Small intestine (tissue), 16 donors: ENCODE data around the gene FAM43B. TPM values are rescaled to one million over a fixed set of nuclear protein-coding genes. Genes with fewer than 3 reads are reported as not detected.

Source experiments
- DNase-seq, 2 donors: peaks; one replicate each; pipeline versions ENCODE4 v3.0.0 to v3.0.0-alpha.2; 2013
- FAIRE-seq: peaks from 2 replicates; lab custom pipeline; 2012; peaks lifted over from hg19 to GRCh38; lab: Jason Lieb, UNC
- H3K27ac ChIP-seq, 3 donors: one replicate each; pipeline ENCODE4 v1.5.1; 2013; ENCODE audit warnings: low read length in 2 of 3, mild to moderate bottlenecking in 2 of 3, control low read depth in 1 of 3, inconsistent platforms in 1 of 3, low read depth in 1 of 3, moderate library complexity in 1 of 3
- H3K27me3 ChIP-seq, 3 donors: one replicate each; pipeline ENCODE4 v1.6.1; 2013; ENCODE audit warnings: low read length in 3 of 3, inconsistent platforms in 1 of 3; ENCODE audit not compliant: control insufficient read depth in 3 of 3, insufficient read depth in 3 of 3
- H3K36me3 ChIP-seq, 3 donors: one replicate each; pipeline ENCODE4 v1.6.1; 2013; ENCODE audit warnings: low read length in 3 of 3, inconsistent platforms in 1 of 3, low read depth in 1 of 3, mild to moderate bottlenecking in 1 of 3, moderate library complexity in 1 of 3; ENCODE audit not compliant: control insufficient read depth in 3 of 3, insufficient read depth in 2 of 3
- H3K4me1 ChIP-seq, 3 donors: one replicate each; pipeline ENCODE4 v1.6.1; 2013; ENCODE audit warnings: low read length in 2 of 3, inconsistent platforms in 1 of 3, low read depth in 1 of 3, mild to moderate bottlenecking in 1 of 3, moderate library complexity in 1 of 3; ENCODE audit not compliant: control insufficient read depth in 3 of 3, insufficient read depth in 2 of 3
- H3K4me3 ChIP-seq, 3 donors: one replicate each; pipeline ENCODE4 v1.5.1; 2013; ENCODE audit warnings: low read length in 3 of 3, control low read depth in 1 of 3, inconsistent platforms in 1 of 3, low read depth in 1 of 3, mild to moderate bottlenecking in 1 of 3, moderate library complexity in 1 of 3
- H3K9me3 ChIP-seq, 2 donors: one replicate each; pipeline ENCODE4 v1.6.1; 2013; ENCODE audit warnings: low read depth in 1 of 2, low read length in 1 of 2; ENCODE audit not compliant: control insufficient read depth in 2 of 2, insufficient read depth in 1 of 2
- WGBS, 3 donors: extraction: QIAGEN DNeasy Blood & Tissue Kit; methylation state at CpG; one replicate each; pipeline ENCODE4 v1.1.7; 2013; 5-methylcytosine and 5-hydroxymethylcytosine counted together
- long read RNA-seq, 10 donors: transcript quantifications; one replicate each; lab custom pipeline, GENCODE V29; 2026
- polyA plus RNA-seq, 4 donors: library from polyadenylated mRNA; stranded (reverse) in 3 of 4; unstranded in 1 of 4; fragments of 200-250 nt in 3 of 4; fragments of 120-200 nt in 1 of 4; gene quantifications; one replicate each; pipeline versions ENCODE4 v1.2.1 to v1.2.3, GENCODE V29; 2013
- donor health status: healthy with polysubstance abuse.
- donor health status: control.
- donor health status: control.
- donor health status: Bipolar disorder and iron deficiency.
- donor health status: healthy.

The FAM43B gene, protein sequence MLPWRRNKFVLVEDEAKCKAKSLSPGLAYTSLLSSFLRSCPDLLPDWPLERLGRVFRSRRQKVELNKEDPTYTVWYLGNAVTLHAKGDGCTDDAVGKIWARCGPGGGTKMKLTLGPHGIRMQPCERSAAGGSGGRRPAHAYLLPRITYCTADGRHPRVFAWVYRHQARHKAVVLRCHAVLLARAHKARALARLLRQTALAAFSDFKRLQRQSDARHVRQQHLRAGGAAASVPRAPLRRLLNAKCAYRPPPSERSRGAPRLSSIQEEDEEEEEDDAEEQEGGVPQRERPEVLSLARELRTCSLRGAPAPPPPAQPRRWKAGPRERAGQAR
- polyA plus RNA-seq: under 1 TPM in 3 of 4 donors, not detected in 1; 0.16 to 0.75 (median 0.27) TPM
- long read RNA-seq, donor 1: 0 reads
- long read RNA-seq, donor 2: 0 reads
- long read RNA-seq, donor 3, partial matches to known transcripts: 0 of 2 reads
- long read RNA-seq, donor 3, other reads (novel, unspliced or antisense): 0 of 2 reads
- long read RNA-seq, donor 4: 0 reads
- long read RNA-seq, donor 5: 0 reads
- long read RNA-seq, donor 6, partial matches to known transcripts: 0 of 1 reads
- long read RNA-seq, donor 6, other reads (novel, unspliced or antisense): 0 of 1 reads
- long read RNA-seq, donor 7: 0 reads
- long read RNA-seq, donor 8: 0 reads
- long read RNA-seq, donor 9: 0 reads
- long read RNA-seq, donor 10, partial matches to known transcripts: 0 of 1 reads
- long read RNA-seq, donor 10, other reads (novel, unspliced or antisense): 0 of 1 reads

DNA sequence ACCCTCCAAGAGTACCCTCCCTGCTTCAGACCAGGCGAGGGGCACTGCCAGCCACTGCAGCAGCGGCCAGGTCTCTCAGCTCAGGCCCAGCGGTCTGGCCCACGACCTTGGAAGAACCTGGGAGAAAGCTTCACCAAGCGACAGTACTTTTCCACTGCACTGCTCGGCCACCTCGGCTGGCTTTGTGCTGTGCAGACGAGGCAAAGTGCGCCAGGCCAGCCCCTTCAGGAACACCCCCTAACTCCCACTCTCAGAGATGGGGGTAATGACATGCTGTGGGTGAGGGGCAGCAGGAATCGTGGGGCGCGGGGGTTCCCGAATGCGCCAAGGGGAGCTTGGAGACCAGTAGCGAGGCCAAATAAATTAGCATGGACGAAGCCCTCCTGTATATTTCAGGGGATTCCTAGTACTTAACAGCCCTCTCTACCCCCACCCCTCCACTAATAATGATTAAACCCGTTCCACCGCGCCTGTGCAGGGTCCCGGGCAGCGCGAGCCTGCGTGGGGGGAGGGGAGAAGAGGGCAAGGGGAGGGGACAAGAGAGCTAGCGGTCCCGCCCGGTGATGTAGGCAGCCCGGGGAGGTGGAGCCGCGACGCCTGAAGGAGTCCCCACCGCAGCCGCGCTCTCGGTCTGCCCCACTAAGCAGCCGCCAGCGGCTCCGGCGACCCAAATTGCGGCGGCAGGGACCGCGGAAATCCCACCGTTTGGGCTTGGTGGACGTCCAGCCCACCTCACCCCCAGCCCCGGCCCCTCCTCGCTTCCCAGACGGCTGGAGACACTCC, at the start of gene FAM43B:
FAM43B (plus strand) TSS at position 629 of the 783 bp plus-strand sequence. CDS start 401 bp downstream, outside the sequence.
- no peak within 1 kb of the TSS for H3K27ac ChIP-seq
- FAIRE-seq: no peak
- peak in 1 of 2 donors; percentile 20 for DNase-seq
- peaks cover 20 to 63% (median 21%) of the 10 kb centered on the region in 3 donors for H3K27me3 ChIP-seq
- H3K9me3 ChIP-seq: no peaks in the 10 kb centered on the region
- H3K36me3 ChIP-seq: no peaks in the 10 kb centered on the region
- 3 to 7% (median 4%) methylated on average over 41 to 47 of the region's 47 CpGs for WGBS, 3 donors
- H3K4me1 ChIP-seq: peaks cover 0 to 10% (median 0%) of the 10 kb centered on the region in 3 donors
- peak within 1 kb of the TSS in 2 of 3 donors; percentile 9 to 27 for H3K4me3 ChIP-seq

DNA sequence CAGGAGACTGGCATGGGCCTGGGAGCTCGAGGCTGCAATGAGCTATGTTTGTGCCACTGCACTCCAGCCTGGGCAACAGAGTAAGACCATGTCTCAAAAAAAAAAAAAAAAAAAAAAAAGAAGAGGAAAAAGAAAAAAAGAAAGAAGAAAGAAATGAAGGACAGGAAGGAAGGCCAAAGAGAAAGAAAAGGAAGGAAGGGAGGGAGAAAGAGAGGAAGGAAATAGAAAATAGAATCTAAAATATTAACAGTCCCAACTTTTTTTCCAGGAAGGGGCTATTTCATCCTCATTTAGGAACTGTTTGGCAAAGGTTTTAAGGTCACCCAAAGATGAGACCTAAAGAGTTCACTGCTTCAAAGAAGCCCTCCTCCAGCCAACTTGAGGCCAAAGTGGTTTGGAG, 46.9 kb upstream of the FAM43B start:
- H3K4me1 ChIP-seq: peaks cover 1 to 4% (median 3%) of the 10 kb centered on the region in 3 donors
- peaks cover 2 to 26% (median 10%) of the 10 kb centered on the region in 3 donors for H3K36me3 ChIP-seq
- no peak overlapping the region for H3K27ac ChIP-seq
- WGBS, 3 donors: 82 to 97% (median 96%) methylated on average over 1 of the region's 1 CpG
- no peaks in the 10 kb centered on the region for H3K9me3 ChIP-seq
- H3K27me3 ChIP-seq: no peaks in the 10 kb centered on the region
- H3K4me3 ChIP-seq: no peak overlapping the region
- FAIRE-seq (no peak), DNase-seq (no peak)

- H3K27ac ChIP-seq: peak overlapping the region in 2 of 3 donors; percentile 71 to 95
These were observed 45.2 kb upstream of the FAM43B start for GRCh38 chr1:20507248-20507563.

GRCh38 chr1:20507564-20508410, 44.6 kb upstream of the FAM43B start, which contains the start of gene MUL1:
Gene MUL1 (minus strand): TSS chr1:20508151. CDS start chr1:20508024, 127 bp downstream.
- peaks cover 1 to 4% (median 3%) of the 10 kb centered on the region in 3 donors for H3K4me1 ChIP-seq
- peak within 1 kb of the TSS; percentile 63 to 95 (median 71) for H3K27ac ChIP-seq
- peaks cover 0 to 4% (median 0%) of the 10 kb centered on the region in 3 donors for H3K27me3 ChIP-seq
- H3K36me3 ChIP-seq: peaks cover 0 to 5% (median 2%) of the 10 kb centered on the region in 3 donors
- H3K9me3 ChIP-seq: no peaks in the 10 kb centered on the region
- 0 to 2% (median 1%) methylated on average over 47 to 58 of the region's 58 CpGs for WGBS, 3 donors
- DNase-seq (peak; percentile 92 to 98), FAIRE-seq (no peak)
- peak within 1 kb of the TSS; percentile 82 to 89 (median 86) for H3K4me3 ChIP-seq

More at GRCh38 chr1:20507248-20507563, 45.2 kb upstream of the FAM43B start:
- H3K4me1 ChIP-seq: peaks cover 1 to 4% (median 3%) of the 10 kb centered on the region in 3 donors
- DNase-seq (no peak), FAIRE-seq (no peak)
- 29 to 47% (median 37%) methylated on average over 5 of the region's 5 CpGs for WGBS, 3 donors
- no peaks in the 10 kb centered on the region for H3K9me3 ChIP-seq
- H3K36me3 ChIP-seq: peaks cover 0 to 10% (median 2%) of the 10 kb centered on the region in 3 donors
- H3K27me3 ChIP-seq: peaks cover 0 to 4% (median 0%) of the 10 kb centered on the region in 3 donors
- peak overlapping the region; percentile 82 to 89 (median 86) for H3K4me3 ChIP-seq

DNA sequence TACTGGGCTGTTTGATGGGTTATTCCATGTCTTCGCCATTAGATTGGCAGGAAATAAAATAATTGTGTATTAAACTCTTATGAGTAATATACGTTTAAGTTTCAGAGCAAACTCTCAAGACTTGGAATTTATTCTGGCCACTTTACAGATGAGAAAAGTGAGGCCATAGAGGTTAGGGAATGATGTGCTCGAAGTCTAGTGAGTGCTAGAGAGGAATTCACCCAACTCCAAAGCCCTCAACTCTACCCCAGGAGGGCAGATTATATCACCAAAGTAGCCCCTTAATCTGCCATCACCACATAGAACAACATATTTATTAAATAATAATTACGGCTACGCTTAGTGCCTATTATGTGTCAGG, 44.0 kb upstream of the FAM43B start:
- Histone ChIP-seq H3K4me3 (peak overlapping the region; percentile 82 to 89 (median 86)), H3K36me3 (peaks cover 0 to 5% (median 0%) of the 10 kb centered on the region in 3 donors), H3K9me3 (no peaks in the 10 kb centered on the region), H3K27me3 (peaks cover 0 to 4% (median 0%) of the 10 kb centered on the region in 3 donors), H3K4me1 (peaks cover 1 to 4% (median 3%) of the 10 kb centered on the region in 3 donors), H3K27ac (peak overlapping the region; percentile 3 to 95 (median 71))
- no peak for FAIRE-seq
- no peak for DNase-seq
- 64 to 66% (median 64%) methylated on average over 5 of the region's 5 CpGs for WGBS, 3 donors

DNA sequence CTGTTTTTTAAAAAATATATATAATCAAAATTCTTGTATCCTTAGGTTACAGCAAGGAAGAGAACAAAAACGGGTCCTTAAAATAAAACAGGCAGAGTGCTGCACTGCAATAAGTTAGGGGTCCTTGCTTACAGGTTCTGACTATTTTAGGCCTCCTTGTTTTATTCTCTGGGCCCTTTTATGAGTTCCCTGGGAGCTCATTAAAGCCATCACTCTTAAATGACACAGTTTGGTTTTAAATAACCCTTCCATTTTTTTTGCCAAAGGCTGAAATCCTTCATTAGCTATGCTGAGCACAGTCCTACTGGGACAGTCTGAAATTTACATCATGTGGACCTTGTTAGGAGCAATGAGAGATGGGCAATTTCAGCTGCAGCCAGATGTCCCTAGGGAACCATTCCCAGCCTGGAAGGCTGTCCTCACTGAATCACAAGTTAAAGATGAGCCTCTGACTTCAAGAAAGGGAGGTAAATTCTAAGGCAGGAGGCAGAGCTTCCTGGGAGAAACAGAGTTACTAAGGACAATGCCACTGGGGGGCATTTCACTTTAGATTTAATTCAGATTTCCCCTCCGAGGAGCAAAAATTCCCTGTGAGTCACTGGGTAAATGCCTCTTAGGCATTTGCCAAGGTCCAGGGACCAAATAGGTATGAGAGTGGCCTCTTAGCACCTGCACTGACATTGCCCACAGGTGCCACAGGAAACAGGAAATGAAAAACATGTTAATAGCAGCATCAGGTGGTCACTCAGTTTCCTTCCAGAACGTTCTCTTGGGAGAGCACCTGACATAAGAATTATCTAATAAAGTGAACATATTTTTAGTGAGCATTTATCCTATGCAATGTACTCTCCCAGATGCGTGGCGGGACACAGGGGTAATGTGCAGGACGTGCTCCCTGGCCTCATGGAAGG, 40.6 kb upstream of the FAM43B start:
- H3K4me3 ChIP-seq: no peak overlapping the region
- no peaks in the 10 kb centered on the region for H3K36me3 ChIP-seq
- H3K9me3 ChIP-seq: no peaks in the 10 kb centered on the region
- FAIRE-seq (no peak), DNase-seq (no peak)
- peaks cover 0 to 4% (median 1%) of the 10 kb centered on the region in 3 donors for H3K4me1 ChIP-seq
- H3K27ac ChIP-seq: no peak overlapping the region
- WGBS, 3 donors: 45 to 54% (median 47%) methylated on average over 6 of the region's 6 CpGs
- peaks cover 0 to 4% (median 0%) of the 10 kb centered on the region in 3 donors for H3K27me3 ChIP-seq
